SJCRH30 (cell line): ENCODE data around the gene RBM33. TPM values are rescaled to one million over a fixed set of nuclear protein-coding genes. Genes with fewer than 3 reads are reported as not detected.

Experiments used
- DNase-seq, 2 experiments: peaks; one replicate each; pipeline ENCODE4 v3.0.0-alpha.2; 2015 to 2020
- H3K27ac ChIP-seq: fragments of 250-450 bp; sonication (Bioruptor Pico); 2 replicates; pipeline ENCODE4 v1.5.1; 2020; ENCODE audit warnings: mild to moderate bottlenecking, moderate library complexity
- H3K27me3 ChIP-seq: fragments of 250-450 bp; sonication (Bioruptor Pico); 2 replicates; pipeline ENCODE4 v1.5.1; 2020; ENCODE audit warnings: mild to moderate bottlenecking, moderate library complexity
- H3K36me3 ChIP-seq: fragments of 250-450 bp; sonication (Bioruptor Pico); 2 replicates; pipeline ENCODE4 v1.5.1; 2020; ENCODE audit warnings: mild to moderate bottlenecking, moderate library complexity
- H3K4me1 ChIP-seq: fragments of 250-450 bp; sonication (Bioruptor Pico); 2 replicates; pipeline ENCODE4 v1.5.1; 2020; ENCODE audit warnings: mild to moderate bottlenecking, moderate library complexity
- H3K4me3 ChIP-seq: fragments of 250-450 bp; sonication (Bioruptor Pico); 2 replicates; pipeline ENCODE4 v1.5.1; 2020; ENCODE audit warnings: mild to moderate bottlenecking, moderate library complexity
- H3K9me3 ChIP-seq: fragments of 250-450 bp; sonication (Bioruptor Pico); replicated peaks from 2 replicates; pipeline ENCODE4 v1.5.1; 2020; ENCODE audit warnings: mild to moderate bottlenecking, moderate library complexity
- total RNA-seq: library from RNA; depleted of rRNA; stranded (reverse); fragments of >200 nt; shearing (Covaris generic); gene quantifications from 2 replicates; pipeline ENCODE4 v1.2.3, GENCODE V29; 2014

Gene RBM33
- total RNA-seq, 1 experiment from 2014 or later = 38.7 TPM

- no peak for DNase-seq
- Histone ChIP-seq H3K4me3 (no peak overlapping the region), H3K4me1 (no peaks in the 10 kb centered on the region)
Observed at GRCh38 chr7:155804431-155804831, 160.0 kb downstream of the RBM33 start.

DNA sequence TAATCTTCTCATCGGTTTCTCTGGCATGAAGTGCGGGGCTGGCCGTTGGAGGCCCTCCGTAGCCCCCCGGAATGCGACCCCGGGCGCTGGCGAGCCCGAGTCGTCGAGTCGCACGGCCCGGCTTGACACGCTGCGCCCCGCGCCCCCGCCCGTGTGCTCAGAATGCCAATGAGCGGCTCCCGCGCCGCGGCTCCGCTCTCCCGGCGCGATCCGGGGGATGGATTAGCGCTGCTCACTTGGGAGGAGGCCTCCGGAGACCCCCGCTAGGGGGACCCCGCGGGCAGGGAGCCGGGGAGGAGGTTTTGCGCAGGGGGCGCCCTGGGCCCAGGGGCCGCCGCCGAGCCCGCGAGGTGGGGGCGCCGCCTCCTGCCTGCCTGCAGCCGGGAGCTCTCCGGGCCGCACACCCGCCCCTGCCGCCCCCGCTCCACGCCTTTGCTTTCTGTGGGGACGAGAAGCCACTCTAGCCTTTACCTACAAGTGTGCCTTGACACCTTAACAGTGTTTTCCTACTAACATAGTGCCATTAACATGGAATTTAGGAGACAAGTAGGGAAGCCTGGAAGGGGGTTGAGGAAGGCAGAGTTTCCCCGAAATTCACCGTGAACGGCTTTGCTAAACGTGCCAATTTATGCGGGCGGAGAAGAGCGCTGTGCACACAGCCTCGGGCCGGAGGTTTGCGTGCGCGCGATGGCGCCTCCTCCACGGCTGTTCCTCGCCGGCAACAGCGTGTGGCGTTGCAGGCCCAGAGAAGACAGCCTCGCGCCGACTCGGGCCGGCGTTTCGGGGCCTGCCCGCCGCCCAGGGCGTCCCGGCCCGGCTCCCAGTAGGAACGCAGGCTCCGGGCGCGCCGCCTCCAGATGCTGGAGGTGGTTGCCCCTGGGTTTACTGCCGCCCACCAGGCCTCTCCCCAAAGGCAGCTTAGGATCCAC, 160.7 kb downstream of the RBM33 start:
- no peak overlapping the region for H3K27ac ChIP-seq
- H3K27me3 ChIP-seq = peaks cover 5% of the 10 kb centered on the region
- no peak overlapping the region for H3K4me3 ChIP-seq
- H3K9me3 ChIP-seq = no peaks in the 10 kb centered on the region
- DNase-seq = no peak
- H3K4me1 ChIP-seq = no peaks in the 10 kb centered on the region
- no peaks in the 10 kb centered on the region for H3K36me3 ChIP-seq

More at GRCh38 chr7:155804431-155804831, 160.0 kb downstream of the RBM33 start:
- H3K27ac ChIP-seq = no peak overlapping the region
- peaks cover 8% of the 10 kb centered on the region for H3K27me3 ChIP-seq
- H3K9me3 ChIP-seq = no peaks in the 10 kb centered on the region
- no peaks in the 10 kb centered on the region for H3K36me3 ChIP-seq

DNA sequence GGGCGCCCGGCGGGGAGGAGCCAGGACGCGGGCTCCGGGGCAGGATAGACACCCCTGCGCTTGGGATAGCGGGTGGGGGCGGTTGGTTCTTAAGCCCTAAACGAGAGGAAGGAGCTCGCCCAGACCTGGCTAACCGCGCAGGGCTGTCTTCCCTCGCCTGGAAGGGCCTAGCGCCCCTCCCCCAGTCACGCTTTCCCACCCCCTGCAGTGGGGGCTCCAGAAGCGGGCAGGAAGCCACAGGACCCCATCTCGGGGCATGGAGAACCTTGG, 161.3 kb downstream of the RBM33 start:
- Histone ChIP-seq H3K9me3 (no peaks in the 10 kb centered on the region), H3K27me3 (peaks cover 9% of the 10 kb centered on the region; the same call in 1 of the 2 replicates), H3K4me1 (no peaks in the 10 kb centered on the region), H3K27ac (no peak overlapping the region), H3K4me3 (no peak overlapping the region), H3K36me3 (no peaks in the 10 kb centered on the region)
- no peak for DNase-seq

DNA sequence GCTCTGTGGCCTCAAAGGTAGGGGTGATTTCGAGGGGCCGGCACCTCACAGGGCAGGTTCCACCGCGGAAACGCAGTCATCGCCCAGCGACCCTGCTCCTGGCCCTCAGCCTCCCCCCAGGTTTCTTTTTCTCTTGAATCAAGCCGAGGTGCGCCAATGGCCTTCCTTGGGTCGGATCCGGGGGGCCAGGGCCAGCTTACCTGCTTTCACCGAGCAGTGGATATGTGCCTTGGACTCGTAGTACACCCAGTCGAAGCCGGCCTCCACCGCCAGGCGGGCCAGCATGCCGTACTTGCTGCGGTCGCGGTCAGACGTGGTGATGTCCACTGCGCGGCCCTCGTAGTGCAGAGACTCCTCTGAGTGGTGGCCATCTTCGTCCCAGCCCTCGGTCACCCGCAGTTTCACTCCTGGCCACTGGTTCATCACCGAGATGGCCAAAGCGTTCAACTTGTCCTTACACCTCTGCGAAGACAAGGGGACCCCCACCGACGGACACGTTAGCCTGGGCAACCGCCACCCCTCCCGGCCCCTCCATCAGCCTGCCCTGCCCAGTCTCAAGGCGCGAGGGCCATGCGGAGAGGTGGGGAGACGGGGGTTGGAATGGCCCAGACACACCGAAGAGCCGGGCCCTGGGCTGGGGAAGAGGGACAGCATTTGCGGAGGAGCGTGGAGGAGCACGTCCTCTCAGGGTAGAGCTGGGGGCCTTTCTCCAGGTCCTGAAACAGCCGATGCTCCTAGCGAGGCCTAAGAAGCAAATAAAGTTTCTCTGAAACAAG, 161.8 kb downstream of the RBM33 start:
- no peak overlapping the region for H3K27ac ChIP-seq
- H3K36me3 ChIP-seq = no peaks in the 10 kb centered on the region
- no peak overlapping the region for H3K4me3 ChIP-seq
- H3K9me3 ChIP-seq = no peaks in the 10 kb centered on the region
- peaks cover 11% of the 10 kb centered on the region; the same call in 1 of the 2 replicates for H3K27me3 ChIP-seq
- DNase-seq = no peak
- H3K4me1 ChIP-seq = no peaks in the 10 kb centered on the region

GRCh38 chr7:155807065-155807671, 162.7 kb downstream of the RBM33 start:
- peaks cover 15% of the 10 kb centered on the region for H3K27me3 ChIP-seq
- H3K27ac ChIP-seq = no peak overlapping the region
- H3K4me3 ChIP-seq = no peak overlapping the region
- no peak for DNase-seq
- H3K36me3 ChIP-seq = no peaks in the 10 kb centered on the region
- no peaks in the 10 kb centered on the region for H3K9me3 ChIP-seq
- H3K4me1 ChIP-seq = no peaks in the 10 kb centered on the region

DNA sequence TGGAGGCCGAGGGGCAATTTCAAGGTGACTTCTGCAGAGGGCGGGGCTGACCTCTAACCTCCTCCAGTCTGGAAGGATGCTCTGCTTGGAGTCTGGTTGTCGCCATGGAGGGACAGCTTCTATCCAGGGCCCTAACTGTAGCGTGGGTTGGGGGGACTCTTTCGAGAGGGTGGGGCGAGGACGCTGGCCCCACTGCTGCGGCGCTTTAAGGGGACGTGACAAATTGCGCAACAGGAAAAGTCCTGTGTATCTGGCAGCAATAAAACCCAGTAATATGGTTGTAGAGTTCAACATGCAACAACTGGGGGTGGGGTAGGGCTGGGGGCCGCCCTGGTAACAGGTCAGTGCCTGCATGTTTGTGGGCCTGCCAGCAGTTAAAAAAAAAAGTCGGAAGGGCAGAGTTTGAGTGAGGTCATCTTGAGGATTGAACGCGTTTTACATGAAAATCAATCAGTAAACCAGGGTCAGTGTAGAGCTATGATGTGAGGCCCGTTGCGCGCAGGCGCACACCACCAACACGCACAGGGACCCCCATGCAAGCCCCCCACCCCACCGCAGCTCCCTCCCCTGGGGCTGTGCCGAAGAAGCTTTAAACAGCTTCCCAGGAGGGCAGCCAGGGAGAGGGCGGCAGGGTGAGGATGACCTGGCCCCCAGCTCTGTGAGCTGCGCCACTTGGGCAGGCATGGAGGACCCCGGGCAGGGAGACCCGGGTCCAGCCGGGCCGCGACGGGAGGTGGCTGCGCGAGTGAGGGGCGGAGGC, 163.5 kb downstream of the RBM33 start:
- Histone ChIP-seq H3K36me3 (no peaks in the 10 kb centered on the region), H3K27me3 (peaks cover 21% of the 10 kb centered on the region), H3K9me3 (no peaks in the 10 kb centered on the region), H3K27ac (no peak overlapping the region), H3K4me3 (no peak overlapping the region), H3K4me1 (no peaks in the 10 kb centered on the region)
- no peak for DNase-seq

- DNase-seq = no peak
- Histone ChIP-seq H3K4me1 (no peaks in the 10 kb centered on the region), H3K27ac (no peak overlapping the region), H3K27me3 (peaks cover 21% of the 10 kb centered on the region), H3K36me3 (no peaks in the 10 kb centered on the region), H3K4me3 (no peak overlapping the region), H3K9me3 (no peaks in the 10 kb centered on the region)
Observed at GRCh38 chr7:155808549-155809331, 164.3 kb downstream of the RBM33 start.

DNA sequence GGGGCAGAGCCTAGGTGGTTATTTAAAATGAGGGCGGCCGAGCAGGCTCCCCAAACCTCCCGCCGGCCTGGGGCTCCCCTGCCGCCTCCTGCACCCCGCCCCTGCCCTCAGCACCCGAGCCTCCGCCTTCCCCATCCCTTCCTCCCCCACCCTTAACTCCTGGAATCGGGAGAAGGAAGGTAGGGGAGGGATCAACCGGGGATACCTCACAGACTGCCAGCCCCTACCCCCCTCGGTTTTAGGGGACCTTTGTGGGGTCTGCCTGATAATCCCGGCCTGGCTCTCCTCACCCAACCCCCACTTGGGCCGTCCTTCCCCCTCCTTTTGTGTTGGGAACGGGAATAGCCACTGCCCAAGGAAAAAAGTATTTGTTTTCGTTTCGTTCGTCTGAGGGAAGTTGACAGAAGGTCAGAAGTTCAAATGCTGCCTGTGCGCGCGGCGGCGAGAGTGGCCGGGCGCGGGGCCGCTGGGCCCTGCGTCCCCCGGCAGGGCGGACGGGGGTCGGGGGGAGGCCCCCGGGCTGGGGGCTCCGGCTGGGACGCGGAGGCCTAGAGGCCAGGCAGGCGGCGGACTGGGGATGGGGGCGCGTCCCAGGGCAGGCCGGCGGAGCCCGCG, 165.0 kb downstream of the RBM33 start:
- H3K27me3 ChIP-seq = peaks cover 21% of the 10 kb centered on the region
- H3K36me3 ChIP-seq = no peaks in the 10 kb centered on the region
- H3K4me3 ChIP-seq = no peak overlapping the region
- H3K4me1 ChIP-seq = no peaks in the 10 kb centered on the region
- no peaks in the 10 kb centered on the region for H3K9me3 ChIP-seq
- no peak for DNase-seq
- no peak overlapping the region for H3K27ac ChIP-seq

DNA sequence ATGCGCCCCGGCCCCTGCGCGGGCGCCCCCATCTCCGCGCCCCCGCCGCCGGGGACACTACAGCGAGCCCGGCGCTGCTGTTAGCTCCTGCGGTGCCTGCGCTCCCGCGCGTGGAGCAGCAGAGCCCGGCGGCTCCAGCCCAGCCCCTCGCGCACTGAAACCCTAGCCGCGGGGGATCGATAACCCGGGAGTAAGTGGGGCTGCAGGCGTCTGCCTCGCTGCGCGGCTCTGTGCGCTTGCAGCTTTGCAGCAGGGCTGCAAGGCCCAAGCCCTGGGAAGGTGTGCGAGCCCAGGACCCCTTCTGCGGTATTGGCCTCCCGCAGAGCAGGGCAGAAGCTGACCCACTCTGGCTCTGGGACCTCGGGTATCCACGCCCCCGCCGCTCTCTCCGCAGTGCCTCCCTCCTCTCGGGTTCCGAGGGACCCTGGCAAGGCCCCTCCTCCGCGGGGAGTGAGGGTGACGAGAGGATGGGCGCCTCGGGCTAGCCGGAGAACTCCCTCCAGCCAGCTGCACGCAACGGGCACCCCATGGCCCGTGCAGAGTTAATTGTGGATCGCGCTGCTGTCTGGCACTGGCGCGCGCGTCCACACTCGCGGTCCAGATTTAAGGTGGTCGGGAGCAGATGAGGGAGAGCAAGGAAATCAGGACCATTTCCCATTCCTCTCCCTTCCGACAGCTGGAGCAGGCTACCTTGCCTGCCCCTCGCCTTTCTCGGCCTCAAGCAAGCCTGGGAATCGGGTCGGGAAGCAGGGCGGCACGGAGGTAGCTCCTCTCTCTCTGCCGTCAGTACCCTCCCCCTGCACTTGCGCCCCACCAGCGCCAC, 165.7 kb downstream of the RBM33 start:
- H3K4me3 ChIP-seq = no peak overlapping the region
- no peak overlapping the region for H3K27ac ChIP-seq
- H3K27me3 ChIP-seq = peaks cover 21% of the 10 kb centered on the region
- H3K36me3 ChIP-seq = no peaks in the 10 kb centered on the region
- H3K9me3 ChIP-seq = no peaks in the 10 kb centered on the region
- no peak for DNase-seq
- no peaks in the 10 kb centered on the region for H3K4me1 ChIP-seq

DNA sequence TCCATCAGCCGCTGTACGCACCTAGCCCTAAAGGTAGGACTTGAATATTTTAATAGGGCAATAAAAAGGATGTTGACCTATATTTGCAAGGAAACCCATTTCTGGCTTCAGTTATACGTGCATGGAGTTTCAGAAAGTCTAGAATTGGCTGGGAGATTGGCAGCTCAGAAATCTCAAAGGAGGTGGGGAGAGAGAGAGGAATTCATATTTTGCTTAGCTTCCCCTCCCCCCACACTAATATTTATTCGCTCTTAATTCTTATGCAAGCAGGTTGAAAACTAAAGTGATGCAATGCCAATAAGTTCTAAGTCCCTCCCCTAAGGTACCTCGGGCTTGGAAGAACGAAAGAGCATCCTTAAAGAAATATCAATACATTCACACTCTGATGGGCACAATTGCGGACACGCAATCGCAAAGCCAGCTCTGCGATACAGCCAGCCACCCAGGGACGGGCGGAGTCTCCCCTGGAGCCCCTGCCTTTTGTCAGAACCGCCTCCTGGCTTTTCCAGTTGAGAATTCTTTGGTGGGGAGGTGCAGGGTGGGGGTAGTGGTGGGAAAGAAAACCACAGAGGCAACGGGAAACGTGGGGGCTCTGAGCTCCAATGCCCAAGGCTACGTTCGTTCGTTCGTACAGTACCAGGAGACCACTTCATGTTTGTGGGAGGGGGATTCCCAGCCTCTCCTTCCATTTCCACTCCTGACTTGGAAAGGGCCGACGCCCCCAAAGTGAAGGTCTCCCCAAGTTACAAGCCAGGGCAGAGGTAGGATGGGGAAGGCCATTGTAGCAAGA, 166.5 kb downstream of the RBM33 start:
- Histone ChIP-seq H3K36me3 (no peaks in the 10 kb centered on the region), H3K4me1 (no peaks in the 10 kb centered on the region), H3K27me3 (peaks cover 29% of the 10 kb centered on the region), H3K4me3 (no peak overlapping the region), H3K9me3 (no peaks in the 10 kb centered on the region), H3K27ac (no peak overlapping the region)
- DNase-seq = no peak

GRCh38 chr7:155811560-155811894, 167.1 kb downstream of the RBM33 start:
- Histone ChIP-seq H3K27ac (no peak overlapping the region), H3K9me3 (no peaks in the 10 kb centered on the region), H3K4me1 (no peaks in the 10 kb centered on the region), H3K4me3 (no peak overlapping the region), H3K36me3 (no peaks in the 10 kb centered on the region), H3K27me3 (peaks cover 31% of the 10 kb centered on the region)
- DNase-seq = no peak

GRCh38 chr7:155811895-155812761, 167.7 kb downstream of the RBM33 start, which contains the start of gene SHH:
Gene SHH, minus strand, starts transcription at chr7:155812463. Its CDS starts 341 bp downstream, at chr7:155812122.
- Histone ChIP-seq H3K27me3 (peaks cover 31% of the 10 kb centered on the region), H3K36me3 (no peaks in the 10 kb centered on the region), H3K9me3 (no peaks in the 10 kb centered on the region), H3K27ac (no peak within 1 kb of the TSS), H3K4me1 (no peaks in the 10 kb centered on the region), H3K4me3 (no peak within 1 kb of the TSS)
- DNase-seq = no peak
